NCI-H82 (cell line): ENCODE results near the gene TDRD7.
"Not testable (repeated sequence)": the region's sequence is repeated elsewhere in the genome, so short reads cannot be mapped to it uniquely, and the experiment has no call there.

ENCODE experiments used
- DNase-seq: peaks from one replicate; lab custom pipeline; 2025; lab: John Stamatoyannopoulos, UW

TDRD7 gene

DNA sequence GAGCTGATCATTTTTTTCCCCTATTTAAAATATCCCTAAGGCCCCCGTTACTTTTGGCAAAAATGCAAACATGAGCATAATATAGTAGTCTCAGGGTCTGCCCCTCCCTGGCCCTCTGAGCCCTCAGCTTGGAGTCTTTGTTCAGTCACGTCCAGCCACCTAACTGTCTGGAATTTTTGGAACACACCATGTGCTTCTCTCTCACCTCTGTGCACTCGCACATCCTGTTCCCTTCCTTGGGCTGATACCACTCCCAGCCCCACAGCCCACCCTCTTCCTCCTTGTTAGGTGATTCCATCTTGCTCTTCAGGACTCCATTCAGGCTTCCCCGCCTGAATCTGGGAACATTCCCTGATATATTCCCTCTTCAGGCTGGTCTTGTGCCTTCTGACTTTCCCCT, 16.0 kb downstream of the TDRD7 start:
- no peak for DNase-seq

DNA sequence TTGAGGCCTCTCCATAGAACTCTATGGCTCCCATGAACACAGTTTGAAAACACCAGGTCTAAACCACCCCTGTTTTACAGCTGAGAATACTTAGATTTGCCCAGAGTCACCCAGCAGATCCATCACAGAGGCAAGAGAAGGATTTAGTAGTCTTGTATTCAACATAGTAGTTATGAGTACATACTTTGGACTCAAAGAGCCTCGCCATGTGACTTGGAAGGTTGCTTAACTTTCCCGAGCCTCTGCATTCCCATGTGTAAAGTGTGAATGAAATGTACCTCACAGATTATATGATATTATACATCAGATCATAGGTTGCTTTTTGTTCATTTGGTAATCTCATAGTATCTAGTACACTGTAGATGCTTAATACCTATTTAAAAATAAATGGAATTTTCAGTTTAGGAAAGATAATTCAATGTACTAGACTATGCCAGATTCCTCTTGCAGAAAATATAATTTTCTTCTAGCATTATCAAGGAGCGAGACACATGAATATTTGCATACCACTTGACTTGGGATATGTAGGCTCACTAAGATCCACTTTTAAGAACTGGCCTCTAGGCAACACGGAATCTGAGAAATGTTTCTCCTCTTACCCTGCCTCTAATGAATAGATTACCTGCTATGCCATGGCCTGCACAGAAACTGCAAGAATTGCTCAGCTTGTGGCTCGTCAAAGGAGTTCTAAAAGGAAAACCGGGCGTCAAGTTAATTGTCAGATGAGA, 18.6 kb downstream of the TDRD7 start:
- no peak for DNase-seq

DNA sequence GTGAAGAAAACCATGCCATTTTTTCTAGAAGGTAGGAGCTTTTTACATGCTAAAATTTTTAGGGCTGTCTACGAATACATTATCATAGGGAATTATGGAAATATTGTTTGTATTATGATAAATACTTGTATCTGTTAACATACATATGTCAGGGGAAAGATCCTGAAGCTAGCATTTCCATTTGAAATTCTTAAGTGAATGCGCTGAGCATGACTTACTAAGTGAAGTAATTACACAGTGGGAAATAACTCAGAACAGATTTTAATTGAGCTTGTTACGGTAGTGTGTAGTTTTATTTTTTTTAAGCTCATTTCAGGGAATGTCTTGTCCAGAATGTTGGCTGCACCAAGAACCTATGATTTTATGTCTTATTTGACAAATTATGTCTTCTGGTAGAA, 19.1 kb downstream of the TDRD7 start:
- no peak for DNase-seq

DNA sequence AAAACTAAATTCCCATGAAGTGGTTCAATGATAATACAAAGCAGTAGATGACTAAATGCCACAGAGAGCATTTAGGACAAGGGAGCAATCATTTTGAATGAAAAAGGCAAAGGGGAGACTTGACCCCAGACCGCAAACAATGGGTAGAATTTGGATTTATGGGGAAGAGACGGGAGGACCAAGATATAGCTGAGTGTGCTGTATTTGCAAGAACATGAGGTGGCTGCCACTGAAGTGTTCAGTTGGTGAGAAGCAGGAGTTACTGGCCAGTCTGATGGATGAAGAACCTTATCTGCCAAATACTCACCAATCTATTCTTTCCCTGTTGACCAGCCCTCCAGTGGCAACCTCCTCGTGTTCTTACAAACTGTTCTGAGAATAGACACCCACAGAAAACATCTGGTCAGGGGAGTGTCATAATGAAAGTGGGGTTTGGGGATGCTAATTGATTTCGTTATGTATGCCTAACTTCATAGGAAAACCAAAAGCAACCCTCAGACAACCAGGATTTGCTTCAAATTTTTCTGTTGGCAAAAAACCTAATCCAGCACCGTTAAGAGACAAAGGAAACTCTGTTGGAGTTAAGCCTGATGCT, 19.8 kb downstream of the TDRD7 start:
- no peak for DNase-seq

DNA sequence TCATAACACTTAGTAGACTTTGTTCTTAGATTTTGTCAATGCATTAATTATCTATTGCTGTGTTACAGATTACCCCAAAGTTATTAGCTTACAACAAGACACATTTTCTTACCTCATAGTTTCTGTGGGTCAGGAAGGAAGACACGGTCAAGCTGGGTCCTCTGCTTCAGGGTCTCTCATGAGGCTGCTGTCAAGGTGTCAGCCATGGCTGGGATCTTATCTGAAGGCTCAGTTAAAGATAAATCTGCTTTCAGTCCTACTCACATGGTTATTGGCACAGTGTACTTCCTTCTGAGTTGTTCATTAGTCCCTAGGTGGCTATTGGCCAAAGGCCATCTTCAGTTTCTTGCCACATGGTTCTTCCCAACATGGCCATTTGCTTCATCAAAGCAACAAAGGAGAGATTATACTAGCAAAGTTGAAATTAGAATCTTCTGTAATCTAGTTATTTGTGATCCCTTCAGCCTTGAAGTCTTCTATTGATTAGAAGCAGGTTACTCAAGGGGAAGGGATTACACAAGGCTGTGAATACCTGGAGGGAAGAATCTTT, 25.2 kb downstream of the TDRD7 start:
- DNase-seq = peak; percentile 29

DNA sequence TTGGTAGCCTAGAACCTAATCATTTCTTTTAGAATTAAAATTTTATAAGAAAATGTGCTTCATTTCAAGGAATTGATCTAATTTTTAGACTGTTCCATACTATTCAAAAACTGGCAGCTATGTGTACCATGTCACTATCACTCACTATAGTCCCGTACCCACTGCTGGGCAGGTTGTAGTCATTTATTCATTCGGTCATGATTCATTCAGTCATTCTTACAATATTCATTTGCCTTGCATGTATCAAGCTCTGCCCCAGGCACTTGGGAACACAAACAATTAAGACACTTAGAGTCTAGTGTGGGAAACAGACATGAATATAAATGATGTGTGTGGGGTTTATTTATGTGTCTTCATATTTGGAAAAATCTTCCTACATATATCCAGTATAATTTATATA, 26.4 kb downstream of the TDRD7 start:
- no peak for DNase-seq

DNA sequence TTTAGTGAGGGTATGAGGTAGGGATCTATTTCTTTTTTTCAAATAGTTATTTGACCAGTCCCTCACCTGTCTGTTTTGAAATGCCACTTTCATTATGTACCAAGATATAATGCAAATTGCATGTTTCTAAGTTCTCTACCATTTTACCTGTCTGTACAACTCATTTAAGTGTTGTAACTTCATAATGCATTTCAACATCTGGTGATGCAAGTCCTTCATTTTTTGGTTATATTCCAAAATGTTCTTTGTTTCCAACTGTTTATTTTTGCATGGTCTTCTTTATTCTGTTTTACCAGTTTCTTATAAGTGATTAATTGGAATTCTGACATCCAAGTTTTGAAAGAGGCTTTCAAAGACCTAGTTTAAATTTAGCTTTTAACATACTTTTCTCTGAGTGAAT, 26.8 kb downstream of the TDRD7 start:
- DNase-seq = no peak

DNA sequence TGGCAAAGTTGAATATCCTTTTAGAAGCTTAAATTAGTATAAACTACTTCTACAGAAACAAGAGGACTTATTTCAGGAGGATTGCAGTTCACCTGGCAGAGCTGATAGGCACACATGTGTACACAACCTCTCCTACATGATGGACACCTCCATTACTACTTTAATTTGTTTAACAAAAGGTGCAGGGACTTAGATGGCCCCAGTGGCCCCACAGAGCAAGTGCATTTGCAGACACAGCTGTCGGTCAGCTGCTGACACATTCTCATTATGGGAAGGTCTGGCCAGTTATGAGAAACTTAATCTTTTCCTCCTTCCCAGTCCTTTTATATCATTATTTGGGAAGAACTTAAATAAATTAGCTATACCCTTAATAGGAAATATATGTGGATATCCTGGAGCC, 28.3 kb downstream of the TDRD7 start:
- peak; percentile 35 for DNase-seq

DNA sequence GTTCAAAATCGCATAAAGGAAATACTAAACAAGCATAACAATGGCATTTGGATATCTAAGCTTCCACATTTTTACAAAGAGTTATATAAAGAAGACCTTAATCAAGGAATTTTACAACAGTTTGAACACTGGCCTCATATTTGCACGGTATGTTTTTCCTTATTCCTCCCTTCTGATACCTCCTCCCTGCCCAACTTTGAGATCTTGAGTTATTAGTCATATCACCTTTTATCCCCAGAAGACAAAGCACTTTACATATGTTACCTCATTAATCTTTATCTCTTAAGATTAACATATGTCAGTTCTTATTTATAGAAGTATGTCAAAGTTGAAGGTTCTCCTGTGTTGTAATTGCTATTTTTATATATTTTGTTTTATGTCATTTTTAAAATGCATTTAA, 29.8 kb downstream of the TDRD7 start:
- DNase-seq = peak; percentile 2

DNA sequence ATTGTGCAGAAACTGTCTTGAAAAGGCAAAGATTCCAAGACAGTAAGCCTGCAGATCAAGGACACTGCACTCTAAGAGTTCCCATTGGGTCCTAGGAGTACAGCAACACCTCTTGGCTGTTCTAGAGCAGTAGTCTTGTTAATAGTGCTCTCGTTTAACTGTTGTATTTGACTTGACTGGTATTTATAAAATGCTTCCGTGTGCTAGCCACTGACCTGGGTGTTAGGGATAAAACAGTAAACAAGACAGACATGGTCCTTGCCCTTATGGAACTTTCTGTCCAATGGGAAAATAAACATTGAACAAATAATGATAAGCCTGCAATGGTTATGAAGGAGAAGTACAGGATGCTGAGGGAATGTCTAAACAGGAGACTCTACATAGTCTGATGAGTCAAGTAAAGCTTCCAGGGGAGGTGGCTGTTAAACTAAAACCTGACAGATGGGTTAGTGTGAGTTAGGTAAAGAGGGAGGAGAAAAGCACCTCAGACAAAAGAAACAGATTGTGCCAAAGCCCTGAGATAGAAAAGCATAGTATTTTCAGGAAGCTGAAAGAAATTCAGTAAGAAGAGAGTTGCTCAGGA, 33.3 kb downstream of the TDRD7 start:
- DNase-seq = no peak

DNA sequence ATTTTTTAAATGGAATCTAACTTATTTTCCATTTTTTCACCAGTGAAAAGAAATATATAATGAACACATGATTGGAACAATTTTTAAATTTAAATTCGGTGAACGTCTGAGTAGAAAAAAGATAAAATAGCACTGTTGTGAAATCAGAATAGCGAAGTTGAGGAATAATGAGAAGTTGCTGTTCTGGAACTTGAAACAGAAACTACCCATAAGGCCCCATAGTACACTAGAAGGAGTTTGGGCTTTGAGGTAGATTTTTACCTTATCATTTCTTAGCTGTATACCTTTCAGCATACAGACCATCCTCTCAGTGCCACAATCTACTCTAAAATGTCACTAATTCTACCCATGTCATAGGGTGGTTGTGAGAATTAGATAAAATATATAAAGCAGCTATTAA, 35.1 kb downstream of the TDRD7 start:
- DNase-seq = no peak

DNA sequence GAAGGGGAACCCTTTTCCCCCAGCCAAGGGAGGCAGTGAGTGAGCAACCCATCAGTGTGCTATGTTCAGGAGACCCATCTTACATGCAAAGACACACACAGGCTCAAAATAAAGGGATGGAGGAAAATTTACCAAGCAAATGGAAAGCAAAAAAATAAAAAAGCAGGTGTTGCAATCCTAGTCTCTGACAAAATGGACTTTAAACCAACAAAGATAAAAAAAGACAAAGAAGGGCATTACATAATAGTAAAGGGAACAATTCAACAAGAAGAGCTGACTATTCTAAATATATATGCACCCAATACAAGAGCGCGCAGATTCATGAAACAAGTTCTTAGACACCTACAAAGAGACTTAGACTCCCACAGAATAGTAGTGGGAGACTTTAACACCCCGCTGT, 41.7 kb downstream of the TDRD7 start:
- not testable (repeated sequence) for DNase-seq

DNA sequence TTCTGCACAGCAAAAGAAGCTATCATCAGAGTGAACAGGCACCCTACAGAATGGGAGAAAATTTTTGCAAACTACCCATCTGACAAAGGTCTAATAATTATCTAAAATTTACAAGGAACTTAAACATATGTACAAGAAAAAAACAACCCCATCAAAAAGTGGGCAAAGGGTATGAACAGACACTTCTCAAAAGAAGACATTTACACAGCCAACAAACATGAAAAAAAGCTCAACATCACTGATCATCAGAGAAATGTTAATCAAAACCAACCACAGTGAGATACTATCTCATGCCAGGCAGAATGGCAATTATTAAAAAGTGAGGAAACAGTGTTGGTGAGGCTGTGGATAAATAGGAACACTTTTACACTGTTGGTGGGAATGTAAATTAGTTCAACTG, 44.9 kb downstream of the TDRD7 start:
- DNase-seq = not testable (repeated sequence)

DNA sequence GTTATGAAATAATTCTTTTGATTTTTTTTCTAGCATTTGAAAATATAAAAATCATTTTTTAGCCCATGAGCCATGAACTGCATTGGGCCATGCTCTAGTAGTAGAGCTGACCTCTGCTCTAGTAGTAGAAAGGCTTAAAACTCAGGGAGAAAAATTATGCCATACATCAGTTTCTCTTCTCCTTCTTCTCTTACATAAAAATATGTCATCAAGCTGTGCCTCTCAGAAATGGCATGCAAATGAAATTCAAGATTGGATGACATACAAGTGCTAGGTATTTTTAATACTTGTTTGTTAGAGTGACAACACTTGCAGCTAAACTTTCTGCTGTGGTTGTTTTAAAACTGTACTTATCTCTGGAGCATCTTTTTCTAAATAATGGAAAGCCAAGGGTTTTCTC, 47.4 kb downstream of the TDRD7 start:
- no peak for DNase-seq

DNA sequence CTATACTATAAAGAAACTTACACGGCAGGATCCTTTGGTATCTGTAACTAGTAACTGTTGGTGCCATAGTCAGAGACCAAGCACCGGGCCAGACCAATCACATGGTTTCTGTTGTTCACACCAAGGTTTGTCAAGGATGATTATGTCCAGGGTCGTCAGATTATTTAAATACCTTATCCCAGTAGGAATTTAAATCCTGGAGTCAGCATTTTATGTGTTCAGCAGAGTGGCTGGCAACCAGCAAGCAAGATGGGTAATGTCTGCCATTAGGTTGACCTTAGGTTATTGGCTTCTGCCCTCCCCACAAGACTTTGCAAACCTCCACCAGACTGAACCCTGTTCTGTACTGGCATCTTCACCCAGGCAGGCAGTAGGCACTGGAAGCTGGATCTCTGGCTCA, 50.3 kb downstream of the TDRD7 start:
- no peak for DNase-seq

DNA sequence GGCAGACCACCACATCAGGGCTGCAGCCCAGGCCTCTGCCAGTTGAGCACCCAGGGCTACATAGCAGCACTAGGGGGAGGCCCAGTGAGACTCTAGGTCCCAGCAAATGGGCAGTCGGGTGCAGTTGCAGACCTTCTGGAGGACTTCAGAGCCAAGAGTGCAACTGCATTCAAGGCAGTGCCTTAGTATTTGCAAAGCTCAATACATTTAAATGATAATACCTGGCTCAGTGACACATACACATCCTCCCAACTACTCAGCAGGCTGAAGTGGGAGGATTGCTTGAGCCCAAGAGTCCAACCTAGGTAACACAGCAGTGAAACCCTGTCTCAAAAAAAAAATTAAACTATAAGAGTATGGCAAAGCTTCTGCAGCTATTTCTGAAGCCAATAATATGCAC, 51.0 kb downstream of the TDRD7 start:
- DNase-seq = no peak

DNA sequence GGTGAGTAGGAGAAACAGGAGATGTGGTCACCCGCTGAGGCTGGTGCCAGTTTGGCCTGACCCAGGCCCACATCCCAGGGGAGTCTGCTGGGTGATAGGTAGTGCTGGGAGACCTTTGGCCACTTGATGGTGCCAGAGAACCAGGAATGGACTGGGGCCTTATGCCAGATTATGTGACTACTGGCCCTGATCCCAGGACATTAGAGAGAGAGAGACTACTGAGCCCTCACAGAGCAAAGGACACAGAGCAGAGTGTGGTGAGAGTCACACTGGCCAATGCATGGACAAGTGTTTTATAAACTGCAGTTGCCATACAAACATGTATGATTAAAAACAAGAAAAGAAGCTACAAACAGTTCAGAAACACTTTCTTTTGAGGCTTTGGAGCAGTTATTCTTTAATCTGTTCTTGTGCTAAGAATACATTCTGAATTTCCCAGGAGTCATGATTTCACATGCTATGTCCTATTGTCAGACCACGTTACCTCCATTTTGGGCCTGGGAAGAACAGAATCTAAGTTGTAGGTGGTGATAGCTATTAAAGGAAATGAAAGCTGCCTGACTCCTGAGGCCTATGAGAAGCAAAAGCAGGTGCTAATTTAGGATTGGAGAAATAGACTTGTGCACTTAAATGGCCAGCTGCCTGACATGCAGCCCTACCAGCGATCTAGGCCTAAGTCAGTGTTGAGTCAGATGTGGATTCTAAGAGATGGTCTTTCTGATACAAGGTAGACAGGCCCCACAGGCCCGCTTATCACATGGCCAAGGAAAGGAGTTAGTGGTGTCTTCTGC, 57.0 kb downstream of the TDRD7 start:
- DNase-seq = peak; percentile 81

DNA sequence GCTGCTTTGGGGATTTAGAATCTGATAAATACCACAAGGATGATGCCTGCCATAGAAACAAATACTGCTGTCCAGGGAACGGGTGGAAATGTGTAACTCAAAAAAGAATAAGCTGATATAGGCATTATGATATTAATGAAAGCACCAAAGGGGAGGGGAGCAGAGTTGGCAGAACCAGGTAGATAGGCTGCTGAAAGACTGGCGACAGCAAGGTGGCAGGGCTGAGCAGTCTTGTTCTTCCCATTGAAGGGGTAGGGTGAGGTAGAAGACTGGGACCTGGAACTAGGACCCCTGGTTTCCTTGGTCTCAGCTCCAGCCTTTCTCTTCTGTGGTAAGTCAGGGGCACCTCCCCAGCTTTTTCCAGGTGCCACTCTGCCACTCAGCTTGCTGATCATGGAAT, 58.2 kb downstream of the TDRD7 start:
- DNase-seq = peak; percentile 10

DNA sequence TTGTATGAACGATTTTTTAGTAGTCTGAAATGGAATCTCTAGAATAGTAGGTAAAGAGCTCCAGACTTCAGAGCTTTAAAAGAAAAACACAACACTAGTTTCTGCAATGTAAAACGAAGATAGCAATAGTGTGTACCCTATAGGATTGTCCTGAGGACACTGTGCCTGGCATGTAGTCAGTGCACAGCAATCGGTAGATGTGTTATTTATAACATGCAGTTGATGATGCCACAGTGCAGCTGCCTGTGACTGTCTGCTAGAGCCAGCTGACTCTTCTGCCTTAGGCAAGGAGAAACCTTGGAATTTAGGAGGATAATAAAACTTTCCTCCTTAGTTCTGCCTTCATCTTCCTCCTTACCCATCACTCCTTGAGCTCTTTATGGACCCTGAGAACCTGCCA, 61.8 kb downstream of the TDRD7 start:
- DNase-seq = no peak

DNA sequence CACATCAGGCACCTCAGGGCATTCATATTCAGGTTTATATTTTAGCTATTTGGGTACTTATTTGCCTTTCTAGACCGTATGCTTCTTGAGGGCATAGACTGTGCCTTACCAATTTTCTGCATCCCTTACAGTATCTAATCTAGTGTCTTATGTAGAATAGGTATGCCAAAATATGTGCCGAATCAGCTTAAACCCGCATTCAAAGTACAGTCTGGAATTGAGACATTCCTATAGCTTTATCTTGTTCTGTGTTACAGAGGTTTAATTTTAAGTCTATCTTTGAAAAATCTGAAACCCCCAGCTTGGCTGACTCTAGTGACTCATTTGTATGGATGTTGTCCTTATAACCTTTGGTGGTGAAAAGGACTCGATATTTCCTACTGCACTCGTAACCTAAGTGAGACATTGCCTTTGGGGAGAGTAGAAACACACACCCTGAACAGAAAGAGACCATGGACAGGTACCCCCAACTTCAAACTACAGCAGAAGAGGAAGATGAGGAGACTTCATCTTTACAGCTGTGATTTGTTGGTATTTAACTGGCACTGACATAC, 62.6 kb downstream of the TDRD7 start:
- DNase-seq = no peak

DNA sequence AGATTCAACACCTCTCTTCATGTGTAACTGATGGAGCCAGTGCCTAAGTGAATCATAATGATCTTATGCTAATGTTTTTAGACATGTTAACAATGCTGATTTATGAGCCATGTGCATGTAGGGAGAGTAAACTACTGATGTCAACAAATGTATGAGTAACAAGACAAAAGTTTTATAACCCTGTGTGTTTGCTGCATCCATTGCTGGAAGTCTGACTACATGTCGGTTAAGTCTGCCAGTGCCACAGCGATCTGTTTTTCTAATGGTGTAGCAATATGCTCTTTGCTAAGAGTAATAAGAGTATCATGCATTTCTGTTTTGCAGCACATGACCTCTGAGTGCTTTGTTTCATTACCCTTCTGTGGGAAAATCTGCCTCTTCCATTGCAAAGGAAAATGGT, 63.2 kb downstream of the TDRD7 start:
- no peak for DNase-seq

DNA sequence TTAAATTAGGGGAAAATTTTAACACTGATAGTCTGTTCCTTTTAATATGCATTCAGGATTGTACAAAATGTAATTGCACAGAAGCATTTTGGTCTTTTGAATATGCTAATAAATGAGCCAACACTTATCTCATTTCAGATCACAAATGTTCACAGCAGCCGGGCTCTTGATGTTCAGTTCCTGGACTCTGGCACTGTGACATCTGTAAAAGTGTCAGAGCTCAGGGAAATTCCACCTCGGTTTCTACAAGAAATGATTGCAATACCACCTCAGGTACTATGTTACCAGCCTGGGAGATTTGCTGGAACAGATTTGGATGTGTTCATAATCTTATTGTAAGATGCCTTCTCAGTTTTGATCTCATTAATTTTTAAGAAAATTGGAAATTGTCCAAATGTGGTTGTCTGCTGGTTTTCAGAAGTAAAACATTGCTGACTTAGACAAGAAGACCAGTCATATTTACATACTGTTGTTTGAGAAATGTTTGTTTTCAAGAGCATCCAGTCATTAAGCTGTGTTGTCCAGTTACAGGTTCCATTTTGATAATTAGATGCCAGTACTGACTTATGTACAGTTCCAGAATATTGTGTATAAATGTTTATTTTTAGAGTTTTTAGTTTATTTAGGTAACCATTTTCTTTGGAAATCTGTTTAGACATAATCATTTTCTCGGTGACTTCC, 66.5 kb downstream of the TDRD7 start:
- DNase-seq = no peak
